ENCODE results near the gene LUC7L. TPM values are rescaled to one million over a fixed set of nuclear protein-coding genes. Genes with fewer than 3 reads are reported as not detected.
"Not testable (repeated sequence)": the region's sequence is repeated elsewhere in the genome, so short reads cannot be mapped to it uniquely, and the experiment has no call there.

LUC7L gene
- total and polyA plus RNA-seq, 2 of the 8 experiments (the other 6 are each of a cell fraction or from before 2014, with no cell fraction given): 49.7 to 129 TPM

DNA sequence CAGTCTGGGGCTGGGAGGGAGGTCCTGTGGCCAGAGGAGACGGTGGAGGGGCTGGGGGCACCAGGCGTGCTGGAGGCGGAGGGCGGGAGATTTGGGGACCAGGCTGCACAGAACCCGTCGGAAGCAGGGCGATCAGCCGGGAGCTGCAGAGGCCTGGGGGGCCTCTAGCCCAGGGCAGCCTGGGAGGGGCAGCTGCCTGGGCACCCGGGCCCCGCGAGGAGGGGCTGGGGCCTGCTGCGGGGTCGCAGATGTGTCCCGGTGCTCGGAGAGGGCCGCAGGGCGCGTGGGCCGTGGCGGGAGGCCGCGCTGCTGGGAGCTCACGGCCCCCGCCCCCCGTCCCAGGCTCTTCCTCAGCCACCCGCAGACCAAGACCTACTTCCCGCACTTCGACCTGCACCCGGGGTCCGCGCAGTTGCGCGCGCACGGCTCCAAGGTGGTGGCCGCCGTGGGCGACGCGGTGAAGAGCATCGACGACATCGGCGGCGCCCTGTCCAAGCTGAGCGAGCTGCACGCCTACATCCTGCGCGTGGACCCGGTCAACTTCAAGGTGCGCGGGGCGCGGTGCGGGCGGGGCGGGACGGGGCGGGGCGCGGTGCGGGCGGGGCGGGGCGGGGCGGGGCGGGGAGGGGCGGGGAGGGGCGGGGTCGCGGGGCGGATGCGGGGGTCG lies 75.6 kb downstream of the LUC7L start:
- WGBS, 2 experiments (ENCODE audit: extremely low coverage in 1 of 2, insufficient coverage in 1 of 2, insufficient read length in 1 of 2, insufficient replicate concordance in 2 of 2, low coverage in 1 of 2, low lambda C conversion rate in 2 of 2, missing lambda C conversion rate in 1 of 2): no CpG with 5 or more reads among the region's 74 CpGs
- FAIRE-seq: not testable (repeated sequence)

DNA sequence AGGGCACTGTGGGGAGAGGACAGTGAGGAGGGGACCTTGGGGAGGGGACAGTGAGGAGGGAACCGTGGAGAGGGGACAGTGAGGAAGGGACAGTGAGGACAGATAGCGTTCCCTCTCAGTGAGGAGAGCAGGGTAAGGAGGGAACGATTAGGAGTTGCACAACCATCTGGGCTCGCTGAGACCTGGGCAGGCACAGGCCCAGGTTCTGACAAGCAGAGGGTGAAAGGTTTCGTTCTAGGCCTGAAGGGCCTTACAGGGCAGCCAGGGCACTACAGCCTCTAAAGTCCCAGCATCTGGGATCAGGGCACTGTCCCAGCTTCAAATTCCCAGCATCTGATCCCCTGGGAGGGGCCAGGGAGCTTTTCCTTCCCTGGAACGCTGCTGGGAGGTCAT lies 76.1 kb downstream of the LUC7L start:
- H2BK20ac ChIP-seq (ENCODE audit: low read length); H4K8ac ChIP-seq (ENCODE audit: extremely low read depth, insufficient read depth, low read length); H3K79me1 ChIP-seq (ENCODE audit: low read depth, low read length); H3K23ac ChIP-seq (ENCODE audit: insufficient read length); H2BK15ac ChIP-seq (ENCODE audit: low read length); H4K91ac ChIP-seq (replicated peaks; ENCODE audit: insufficient read length, low read length); H3K4me2 ChIP-seq (ENCODE audit: insufficient read depth in 1 of 2, low read depth in 2 of 2, low read length in 2 of 2); H3K36me3 ChIP-seq (ENCODE audit: control insufficient read depth in 2 of 4, insufficient read depth in 4 of 4, low read length in 3 of 4); H3K56ac ChIP-seq (replicated peaks; ENCODE audit: insufficient read length, low read depth, low read length); H3K9ac ChIP-seq (replicated peaks in 1 of 4; ENCODE audit: extremely low read depth in 1 of 4, low read depth in 3 of 4, low read length in 3 of 4); H2AFZ ChIP-seq (ENCODE audit: low read length); H2BK120ac ChIP-seq (replicated peaks; ENCODE audit: low read depth, low read length); H2BK12ac ChIP-seq (ENCODE audit: low read depth, low read length); CTCF ChIA-PET (ENCODE audit: partially characterized antibody); H3K27ac ChIP-seq (ENCODE audit: low read depth, low read length); H3K18ac ChIP-seq (ENCODE audit: extremely low read depth, low read length); H3K9me3 ChIP-seq (ENCODE audit: insufficient read depth in 2 of 2, low read depth in 1 of 2, low read length in 1 of 2); H3K4me1 ChIP-seq (replicated peaks in 1 of 4; ENCODE audit: control insufficient read depth in 3 of 4, insufficient read depth in 4 of 4, low read length in 3 of 4); H3K4ac ChIP-seq (replicated peaks; ENCODE audit: insufficient read length, low read depth, low read length); H4K5ac ChIP-seq (ENCODE audit: insufficient read length, low read depth, low read length); H4K20me1 ChIP-seq (replicated peaks in 1 of 2; ENCODE audit: control insufficient read depth in 1 of 2, insufficient read depth in 2 of 2, low read length in 2 of 2); H3K4me3 ChIP-seq (ENCODE audit: extremely low read depth in 1 of 4, insufficient read depth in 2 of 4, low read depth in 3 of 4, low read length in 4 of 4); H2BK5ac ChIP-seq (ENCODE audit: low read depth, low read length); H3K79me2 ChIP-seq (ENCODE audit: control insufficient read depth in 1 of 2, insufficient read depth in 2 of 2, low read length in 2 of 2); DNase-seq (ENCODE audit: low read depth in 1 of 2, low spot score in 2 of 2); H3K14ac ChIP-seq (ENCODE audit: insufficient read length); H3K23me2 ChIP-seq (ENCODE audit: low read depth, low read length); H2AK5ac ChIP-seq (ENCODE audit: low read depth, low read length); POLR2A ChIA-PET (ENCODE audit: partially characterized antibody): not testable (repeated sequence)
- FAIRE-seq: peak; percentile 57
- peaks cover 2 to 38% (median 29%) of the 10 kb centered on the region in 4 experiments for H3K27me3 ChIP-seq (replicated peaks in 1 of 4; ENCODE audit: control insufficient read depth in 3 of 4, extremely low read depth in 1 of 4, insufficient read depth in 3 of 4, low read length in 3 of 4)
- no CpG with 5 or more reads among the region's 6 CpGs for WGBS, 2 experiments (ENCODE audit: extremely low coverage in 1 of 2, insufficient coverage in 1 of 2, insufficient read length in 1 of 2, insufficient replicate concordance in 2 of 2, low coverage in 1 of 2, low lambda C conversion rate in 2 of 2, missing lambda C conversion rate in 1 of 2)

More for the DNA sequence above, 75.6 kb downstream of the LUC7L start:
- H3K27ac ChIP-seq (ENCODE audit: low read depth, low read length); DNase-seq (ENCODE audit: low read depth in 1 of 2, low spot score in 2 of 2); H3K18ac ChIP-seq (ENCODE audit: extremely low read depth, low read length); H3K23ac ChIP-seq (ENCODE audit: insufficient read length); H3K79me2 ChIP-seq (ENCODE audit: control insufficient read depth in 1 of 2, insufficient read depth in 2 of 2, low read length in 2 of 2); H2BK120ac ChIP-seq (replicated peaks; ENCODE audit: low read depth, low read length); H4K5ac ChIP-seq (ENCODE audit: insufficient read length, low read depth, low read length); POLR2A ChIA-PET (ENCODE audit: partially characterized antibody); H3K4ac ChIP-seq (replicated peaks; ENCODE audit: insufficient read length, low read depth, low read length); H3K4me1 ChIP-seq (replicated peaks in 1 of 4; ENCODE audit: control insufficient read depth in 3 of 4, insufficient read depth in 4 of 4, low read length in 3 of 4); H3K79me1 ChIP-seq (ENCODE audit: low read depth, low read length); H4K20me1 ChIP-seq (replicated peaks in 1 of 2; ENCODE audit: control insufficient read depth in 1 of 2, insufficient read depth in 2 of 2, low read length in 2 of 2); H2BK12ac ChIP-seq (ENCODE audit: low read depth, low read length); H3K9me3 ChIP-seq (ENCODE audit: insufficient read depth in 2 of 2, low read depth in 1 of 2, low read length in 1 of 2); H2AFZ ChIP-seq (ENCODE audit: low read length); H3K14ac ChIP-seq (ENCODE audit: insufficient read length); H2BK5ac ChIP-seq (ENCODE audit: low read depth, low read length); H2BK15ac ChIP-seq (ENCODE audit: low read length); CTCF ChIA-PET (ENCODE audit: partially characterized antibody); H4K91ac ChIP-seq (replicated peaks; ENCODE audit: insufficient read length, low read length); H3K56ac ChIP-seq (replicated peaks; ENCODE audit: insufficient read length, low read depth, low read length); H2AK5ac ChIP-seq (ENCODE audit: low read depth, low read length); H4K8ac ChIP-seq (ENCODE audit: extremely low read depth, insufficient read depth, low read length); H3K23me2 ChIP-seq (ENCODE audit: low read depth, low read length); H3K36me3 ChIP-seq (ENCODE audit: control insufficient read depth in 2 of 4, insufficient read depth in 4 of 4, low read length in 3 of 4); H3K9ac ChIP-seq (replicated peaks in 1 of 4; ENCODE audit: extremely low read depth in 1 of 4, low read depth in 3 of 4, low read length in 3 of 4); H3K4me3 ChIP-seq (ENCODE audit: extremely low read depth in 1 of 4, insufficient read depth in 2 of 4, low read depth in 3 of 4, low read length in 4 of 4); H2BK20ac ChIP-seq (ENCODE audit: low read length): not testable (repeated sequence)
- peak overlapping the region in 1 of 2 experiments; percentile 84; a peak in 1 of 4 replicates for H3K4me2 ChIP-seq (ENCODE audit: insufficient read depth in 1 of 2, low read depth in 2 of 2, low read length in 2 of 2)
- H3K27me3 ChIP-seq (replicated peaks in 1 of 4; ENCODE audit: control insufficient read depth in 3 of 4, extremely low read depth in 1 of 4, insufficient read depth in 3 of 4, low read length in 3 of 4): peaks cover 2 to 36% (median 27%) of the 10 kb centered on the region in 4 experiments
